KG1 (cell line): ENCODE measurements around the gene FUT1.
"Not testable (repeated sequence)": the region's sequence is repeated elsewhere in the genome, so short reads cannot be mapped to it uniquely, and the experiment has no call there.

Experiments used
- DNase-seq: peaks from one replicate; lab custom pipeline; 2025; lab: John Stamatoyannopoulos, UW

The FUT1 gene

DNA sequence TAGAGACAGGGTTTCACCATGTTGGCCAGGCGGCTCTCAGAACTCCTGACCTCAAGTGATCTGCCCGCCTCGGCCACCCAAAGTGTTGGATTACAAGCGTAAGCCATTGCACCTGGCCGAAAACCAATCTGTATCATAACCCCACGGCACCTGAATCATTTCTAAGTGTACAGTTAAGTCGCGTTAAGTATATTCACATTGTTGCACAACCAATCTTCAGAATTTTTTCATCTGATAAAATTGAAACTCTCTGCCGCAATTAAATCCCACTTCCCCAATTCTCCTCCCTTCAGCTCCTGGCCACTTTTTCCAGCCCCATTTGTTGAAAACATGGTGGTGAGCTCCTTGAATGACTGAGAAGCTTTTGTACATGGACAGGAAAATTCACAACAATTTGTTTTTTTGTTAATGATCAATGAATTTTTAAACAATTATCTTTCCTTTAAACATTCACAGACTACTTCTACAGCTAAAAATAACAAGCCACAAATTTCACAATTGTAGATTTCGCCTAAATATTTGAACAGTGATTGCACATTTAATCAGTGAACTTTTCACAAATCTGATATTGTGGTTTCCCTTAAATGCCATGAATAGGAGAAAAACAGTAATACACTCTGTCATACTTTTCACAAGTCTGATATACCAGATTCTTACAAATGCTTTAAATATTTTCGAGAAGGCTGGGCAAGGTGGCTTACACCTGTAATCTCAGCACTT lies 16.7 kb upstream of the FUT1 start:
- no peak for DNase-seq

DNA sequence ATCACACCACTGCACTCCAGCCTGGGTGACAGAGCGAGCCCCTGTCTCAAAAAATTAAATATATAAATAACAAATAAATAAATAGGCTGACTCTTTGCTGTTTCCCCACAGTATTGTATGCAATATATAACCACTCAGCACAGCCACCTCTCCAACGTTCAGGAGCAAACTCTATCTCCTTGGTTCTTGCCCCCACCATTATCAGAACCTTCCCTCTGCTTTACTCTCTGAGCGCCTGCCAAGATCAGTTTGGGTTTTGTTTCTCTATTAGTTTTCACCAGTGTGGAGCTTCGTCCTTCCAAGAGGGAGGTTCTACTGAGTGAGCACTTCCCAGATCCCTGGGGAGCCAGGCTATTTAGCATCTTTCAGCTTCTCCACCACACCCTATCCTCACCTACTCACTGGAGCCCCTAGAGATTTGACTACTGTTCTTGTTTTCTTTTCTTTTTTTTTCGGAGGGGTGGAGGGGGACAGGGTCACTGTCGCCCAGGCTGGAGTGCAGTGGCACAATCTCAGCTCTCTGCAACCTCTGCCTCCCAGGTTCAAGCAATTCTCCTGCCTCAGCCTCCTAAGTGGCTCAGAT lies 15.8 kb upstream of the FUT1 start:
- not testable (repeated sequence) for DNase-seq

DNA sequence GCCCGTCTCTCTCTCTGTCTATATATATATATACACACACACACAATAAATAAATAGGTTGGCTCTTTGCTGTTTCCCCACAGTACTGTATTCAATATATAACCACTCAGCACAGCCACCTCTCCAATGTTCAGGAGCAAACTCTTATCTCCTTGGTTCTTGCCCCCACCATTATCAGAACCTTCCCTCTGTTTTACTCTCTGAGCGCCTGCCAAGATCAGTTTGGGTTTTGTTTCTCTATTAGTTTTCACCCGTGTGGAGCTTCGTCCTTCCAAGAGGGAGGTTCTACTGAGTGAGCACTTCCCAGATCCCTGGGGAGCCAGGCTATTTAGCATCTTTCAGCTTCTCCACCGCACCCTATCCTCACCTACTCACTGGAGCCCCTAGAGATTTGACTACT lies 13.4 kb upstream of the FUT1 start:
- not testable (repeated sequence) for DNase-seq

DNA sequence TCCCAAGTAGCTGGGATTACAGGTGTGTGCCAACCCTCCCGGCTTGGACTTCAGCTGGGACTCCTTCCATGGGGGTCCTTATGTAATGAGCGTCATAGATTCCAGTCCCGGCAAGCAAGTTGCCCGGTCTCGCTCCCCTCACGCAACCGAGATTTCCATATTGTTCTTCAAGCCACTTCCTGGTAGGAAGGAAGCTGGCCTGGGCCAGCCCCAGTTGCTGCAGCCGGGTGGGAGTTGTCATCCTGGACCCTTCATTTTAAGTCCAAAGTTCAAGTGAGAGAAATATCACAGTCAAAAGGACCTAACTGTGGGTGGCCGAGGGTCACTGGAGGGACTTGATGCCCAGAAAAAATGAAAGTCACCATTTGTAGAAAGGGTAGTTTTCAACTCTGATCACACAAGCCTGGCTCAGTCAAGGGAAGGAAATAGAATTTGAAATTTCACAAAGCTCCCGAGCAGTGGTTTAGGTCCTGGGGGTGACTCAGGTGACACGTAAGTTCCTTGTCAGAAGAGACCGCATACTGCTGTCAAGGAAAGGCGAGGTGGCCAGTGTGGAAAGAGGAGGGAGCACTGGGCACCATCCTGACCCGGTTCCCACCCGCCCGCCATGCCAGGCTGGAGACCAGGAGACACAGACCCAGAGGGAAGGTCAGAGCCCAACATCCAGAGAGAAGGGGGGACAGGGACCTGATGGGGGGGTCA lies 8.2 kb upstream of the FUT1 start:
- DNase-seq, result no peak

- DNase-seq, result no peak
These were observed 5.3 kb upstream of the FUT1 start for GRCh38 chr19:48757741-48758144.

DNA sequence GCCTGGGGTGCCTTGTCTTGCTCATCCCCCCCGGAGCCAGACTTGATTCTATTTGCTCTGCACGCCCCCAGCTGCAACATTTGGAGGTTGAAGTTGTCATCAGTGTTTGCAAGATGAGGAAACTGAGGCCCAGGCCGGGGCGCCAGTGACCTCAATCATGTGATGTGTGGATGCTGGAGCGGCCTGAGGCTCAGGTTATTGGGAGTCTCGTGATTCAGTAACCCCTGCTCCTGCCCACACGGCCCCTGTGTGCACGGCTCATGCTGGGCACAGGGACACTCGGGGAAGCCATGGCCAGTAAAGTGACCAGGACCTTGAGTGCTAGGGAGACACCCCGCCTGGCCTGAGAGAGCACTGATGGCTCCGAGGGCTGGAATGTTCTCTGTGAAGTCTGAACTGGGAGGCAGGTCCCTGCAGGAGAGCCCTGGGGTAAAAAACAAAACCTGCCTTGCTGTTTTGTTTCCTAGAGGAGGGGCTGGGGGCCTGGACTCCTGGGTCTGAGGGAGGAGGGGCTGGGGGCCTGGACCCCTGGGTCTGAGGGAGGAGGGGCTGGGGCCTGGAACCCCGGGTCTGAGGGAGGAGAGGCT lies 4.7 kb upstream of the FUT1 start:
- no peak for DNase-seq

DNA sequence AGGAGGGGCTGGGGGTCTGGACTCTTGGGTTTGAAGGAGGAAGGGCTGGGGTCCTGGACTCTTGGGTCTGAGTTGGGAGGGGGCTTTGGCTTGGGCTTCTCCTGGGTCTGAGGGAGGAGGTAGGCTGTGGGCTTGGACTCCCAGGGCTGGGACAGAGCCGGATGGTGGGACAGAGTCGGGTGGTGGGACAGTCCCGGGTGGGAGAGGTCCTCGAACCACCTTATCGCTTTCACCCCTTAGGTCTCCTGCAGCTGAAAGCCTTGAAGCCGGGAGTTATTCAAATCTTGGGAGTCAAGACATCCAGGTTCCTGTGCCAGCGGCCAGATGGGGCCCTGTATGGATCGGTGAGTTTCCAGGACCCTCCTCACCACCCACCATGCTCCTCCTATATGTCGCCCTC lies 4.2 kb upstream of the FUT1 start:
- no peak for DNase-seq

DNA sequence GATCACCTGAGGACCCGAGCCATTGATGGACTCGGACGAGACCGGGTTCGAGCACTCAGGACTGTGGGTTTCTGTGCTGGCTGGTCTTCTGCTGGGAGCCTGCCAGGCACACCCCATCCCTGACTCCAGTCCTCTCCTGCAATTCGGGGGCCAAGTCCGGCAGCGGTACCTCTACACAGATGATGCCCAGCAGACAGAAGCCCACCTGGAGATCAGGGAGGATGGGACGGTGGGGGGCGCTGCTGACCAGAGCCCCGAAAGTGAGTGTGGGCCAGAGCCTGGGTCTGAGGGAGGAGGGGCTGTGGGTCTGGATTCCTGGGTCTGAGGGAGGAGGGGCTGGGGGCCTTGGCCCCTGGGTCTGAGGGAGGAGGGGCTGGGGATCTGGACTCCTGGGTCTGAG lies 3.8 kb upstream of the FUT1 start:
- DNase-seq, result no peak

- DNase-seq, result no peak
These were observed 3.3 kb upstream of the FUT1 start for GRCh38 chr19:48755787-48756186.

GRCh38 chr19:48755084-48755641 lies 2.7 kb upstream of the FUT1 start, which contains the start of gene FGF21:
Gene FGF21 (plus strand): TSS chr19:48755524. CDS start chr19:48756237, 713 bp downstream.
- DNase-seq, result no peak

DNA sequence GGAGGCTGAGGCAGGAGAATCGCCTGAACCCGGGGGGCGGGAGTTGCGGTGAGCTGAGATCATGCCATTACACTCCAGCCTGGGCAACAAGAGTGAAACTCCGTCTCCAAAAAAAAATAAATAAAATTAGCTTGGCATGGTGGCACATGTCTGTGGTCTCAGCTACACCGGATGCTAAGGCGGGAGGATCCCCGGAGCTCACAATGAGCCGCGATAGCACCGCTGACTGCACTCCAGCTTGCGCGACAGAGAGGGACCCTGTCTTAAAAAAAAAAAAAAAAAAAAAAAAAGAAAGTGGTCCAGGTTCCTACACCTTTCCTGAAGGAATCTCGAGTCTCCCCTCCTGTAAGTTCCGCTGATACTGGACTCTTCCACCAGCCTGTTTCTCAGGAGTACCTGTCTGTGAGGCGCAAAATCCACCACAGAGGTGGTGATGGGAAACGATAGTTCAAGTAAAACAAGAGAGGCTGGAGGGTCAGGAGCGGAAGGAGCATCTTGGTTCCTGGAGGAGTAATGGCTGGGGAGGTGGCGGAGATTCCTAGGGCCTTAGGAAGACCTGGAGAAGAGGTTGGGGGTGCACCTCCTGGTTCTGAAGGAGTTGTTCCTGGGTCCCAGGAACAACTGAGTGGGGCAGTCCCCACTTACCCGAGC lies 471 bp downstream of the FUT1 start:
- no peak for DNase-seq

DNA sequence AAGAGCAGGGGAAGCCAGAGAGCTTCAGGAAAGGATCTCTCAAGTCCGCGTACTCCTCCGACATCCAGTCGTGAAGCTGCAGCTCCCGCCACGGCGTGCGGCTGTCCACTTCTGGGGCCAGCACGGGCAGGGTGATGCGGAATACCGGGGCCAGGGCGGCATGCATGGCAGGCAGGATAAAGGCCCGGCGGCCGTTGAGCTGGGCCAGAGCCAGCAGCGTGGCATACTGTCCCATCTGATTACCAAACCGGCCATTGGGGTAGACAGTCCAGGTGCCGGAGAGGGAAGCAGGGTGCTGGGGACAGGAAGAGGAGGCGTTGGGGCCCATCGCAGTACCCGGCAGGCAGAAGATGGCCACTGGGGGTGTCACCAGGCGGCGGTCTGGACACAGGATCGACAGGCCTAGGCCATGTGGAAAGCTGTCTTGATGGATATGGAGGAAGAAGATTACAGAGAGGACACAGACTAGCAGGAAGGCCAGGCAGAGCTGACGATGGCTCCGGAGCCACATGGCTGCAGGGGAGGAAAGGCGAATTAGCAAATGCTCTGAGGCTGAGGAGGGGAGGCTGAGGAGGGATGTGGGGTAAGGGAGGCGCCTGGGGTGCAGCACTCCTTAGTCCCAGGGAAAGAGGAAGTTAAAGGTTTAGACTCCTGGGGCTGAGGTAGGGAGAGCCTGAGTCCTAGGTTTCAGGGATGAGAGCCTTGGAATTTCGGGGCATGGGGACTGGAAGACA lies 1.5 kb downstream of the FUT1 start:
- no peak for DNase-seq

GRCh38 chr19:48750351-48750750 lies 2.1 kb downstream of the FUT1 start:
- DNase-seq, result no peak

DNA sequence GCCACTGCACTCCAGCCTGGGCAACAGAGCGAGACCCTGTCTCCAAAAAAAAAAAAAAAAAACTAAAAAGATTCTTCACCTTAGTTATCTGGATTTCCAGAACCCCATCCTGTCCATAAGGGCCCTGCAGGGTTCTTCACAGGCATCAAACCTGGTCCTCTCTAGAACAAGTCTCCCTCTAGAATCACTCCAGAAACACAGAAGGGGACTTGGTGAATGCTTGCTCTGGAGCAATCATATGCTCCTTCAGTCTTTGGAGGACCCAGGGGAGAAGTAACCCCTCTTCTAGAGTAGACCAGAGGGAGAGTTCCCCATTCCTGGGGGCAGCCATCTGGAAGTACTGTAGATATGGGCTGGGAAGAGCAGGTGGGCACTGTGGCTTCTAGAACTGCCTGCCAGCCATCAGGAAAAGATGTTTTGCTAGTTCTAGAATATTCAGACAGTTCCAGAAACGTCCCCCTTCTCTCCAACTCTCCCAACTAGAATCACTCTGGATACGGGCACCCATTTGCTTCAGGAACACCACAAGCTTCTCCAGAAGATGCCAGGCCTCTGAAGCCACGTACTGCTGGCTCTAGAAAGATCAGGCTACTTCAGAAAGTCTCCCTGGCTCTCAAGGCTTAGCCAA lies 2.8 kb downstream of the FUT1 start:
- no peak for DNase-seq

GRCh38 chr19:48746738-48747575 lies 5.5 kb downstream of the FUT1 start, which contains the start of gene IZUMO1:
Gene IZUMO1 (minus strand): TSS chr19:48746909. CDS start chr19:48745859, 1,050 bp downstream.
- DNase-seq, result no peak

DNA sequence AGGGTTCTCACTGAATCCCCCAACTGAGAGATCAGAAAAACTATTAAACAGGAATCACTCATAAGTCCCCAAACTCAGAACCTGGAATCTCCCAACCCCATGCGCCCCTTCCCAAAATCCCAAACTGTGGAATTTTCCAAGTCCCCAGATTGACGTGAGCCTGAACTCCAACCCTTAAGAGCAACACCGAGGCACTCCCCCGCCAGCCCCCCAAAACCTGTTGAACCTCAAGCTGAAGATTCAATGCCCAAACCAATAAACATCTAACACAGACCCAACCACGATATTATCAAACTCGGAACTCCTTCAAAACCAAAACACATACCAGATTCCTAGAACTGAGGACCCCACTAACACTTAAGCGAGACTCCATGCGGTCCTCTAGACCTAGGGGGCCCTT lies 6.3 kb downstream of the FUT1 start:
- no peak for DNase-seq

GRCh38 chr19:48745208-48745995 lies 7.0 kb downstream of the FUT1 start:
- DNase-seq, result no peak

DNA sequence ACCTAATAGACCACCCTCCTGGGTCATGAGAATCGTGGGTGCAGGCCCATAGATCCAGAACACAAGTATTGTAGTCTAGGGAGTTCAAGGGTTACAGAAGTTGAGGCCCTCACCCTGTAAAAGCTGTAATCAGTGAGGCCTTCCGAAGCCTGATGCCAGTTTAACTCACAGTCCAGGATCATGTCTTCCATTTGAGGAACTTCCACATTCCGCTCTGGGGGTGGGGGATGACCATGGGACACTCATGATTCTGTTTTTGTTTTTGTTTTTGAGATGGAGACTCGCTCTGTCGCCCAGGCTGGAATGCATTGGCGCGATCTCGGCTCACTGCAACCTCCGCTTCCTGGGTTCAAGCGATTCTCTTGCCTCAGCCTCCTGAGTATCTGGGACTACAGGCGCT lies 10.3 kb downstream of the FUT1 start:
- no peak for DNase-seq
